ENCODE data around the gene LRCH4.

LRCH4 gene

GRCh38 chr7:100561491-100562194, 24.3 kb downstream of the LRCH4 start:
- Histone ChIP-seq H3K4me1 (ENCODE audit: control insufficient read depth in 1 of 2, insufficient read depth in 1 of 2, low read depth in 1 of 2, low read length in 1 of 2) (peaks cover 2 to 8% of the 10 kb centered on the region in 2 experiments), H3K4me3 (ENCODE audit: low read depth in 1 of 2, low read length in 1 of 2) (no peak overlapping the region), H3K27me3 (no peaks in the 10 kb centered on the region), H3K9me3 (no peaks in the 10 kb centered on the region), H3K36me3 (no peaks in the 10 kb centered on the region), H3K27ac (no peak overlapping the region)
- TF ChIP-seq, protein P1, sequence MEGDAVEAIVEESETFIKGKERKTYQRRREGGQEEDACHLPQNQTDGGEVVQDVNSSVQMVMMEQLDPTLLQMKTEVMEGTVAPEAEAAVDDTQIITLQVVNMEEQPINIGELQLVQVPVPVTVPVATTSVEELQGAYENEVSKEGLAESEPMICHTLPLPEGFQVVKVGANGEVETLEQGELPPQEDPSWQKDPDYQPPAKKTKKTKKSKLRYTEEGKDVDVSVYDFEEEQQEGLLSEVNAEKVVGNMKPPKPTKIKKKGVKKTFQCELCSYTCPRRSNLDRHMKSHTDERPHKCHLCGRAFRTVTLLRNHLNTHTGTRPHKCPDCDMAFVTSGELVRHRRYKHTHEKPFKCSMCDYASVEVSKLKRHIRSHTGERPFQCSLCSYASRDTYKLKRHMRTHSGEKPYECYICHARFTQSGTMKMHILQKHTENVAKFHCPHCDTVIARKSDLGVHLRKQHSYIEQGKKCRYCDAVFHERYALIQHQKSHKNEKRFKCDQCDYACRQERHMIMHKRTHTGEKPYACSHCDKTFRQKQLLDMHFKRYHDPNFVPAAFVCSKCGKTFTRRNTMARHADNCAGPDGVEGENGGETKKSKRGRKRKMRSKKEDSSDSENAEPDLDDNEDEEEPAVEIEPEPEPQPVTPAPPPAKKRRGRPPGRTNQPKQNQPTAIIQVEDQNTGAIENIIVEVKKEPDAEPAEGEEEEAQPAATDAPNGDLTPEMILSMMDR (IDR thresholded peaks at IDR 0.05): no peak

DNA sequence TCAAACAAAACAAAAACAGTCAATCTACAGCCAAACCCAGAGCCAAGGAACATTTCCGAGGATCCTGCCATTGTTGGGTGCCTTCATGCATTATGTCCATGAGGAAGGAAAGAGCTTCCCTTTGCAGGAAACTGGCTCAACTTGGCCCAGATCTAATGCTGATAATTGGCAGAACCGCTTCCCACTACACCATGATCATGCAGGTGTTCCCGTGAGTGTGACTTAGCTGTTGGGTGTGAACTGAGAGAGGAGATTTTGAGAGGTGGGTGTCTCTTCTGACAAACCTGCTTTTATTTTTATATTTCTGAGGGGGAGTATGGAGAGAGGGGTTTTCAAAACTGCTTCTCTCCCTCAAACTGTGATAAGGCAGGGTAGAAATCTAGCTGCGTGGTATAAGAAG, 26.8 kb downstream of the LRCH4 start:
- no peak overlapping the region for H3K27ac ChIP-seq
- H3K27me3 ChIP-seq: no peaks in the 10 kb centered on the region
- TF ChIP-seq, protein P1 (IDR thresholded peaks at IDR 0.05): no peak
- no peak overlapping the region for H3K4me3 ChIP-seq (ENCODE audit: low read depth in 1 of 2, low read length in 1 of 2)
- H3K9me3 ChIP-seq: no peaks in the 10 kb centered on the region
- peaks cover 2 to 12% of the 10 kb centered on the region in 2 experiments for H3K4me1 ChIP-seq (ENCODE audit: control insufficient read depth in 1 of 2, insufficient read depth in 1 of 2, low read depth in 1 of 2, low read length in 1 of 2)
- no peaks in the 10 kb centered on the region for H3K36me3 ChIP-seq

DNA sequence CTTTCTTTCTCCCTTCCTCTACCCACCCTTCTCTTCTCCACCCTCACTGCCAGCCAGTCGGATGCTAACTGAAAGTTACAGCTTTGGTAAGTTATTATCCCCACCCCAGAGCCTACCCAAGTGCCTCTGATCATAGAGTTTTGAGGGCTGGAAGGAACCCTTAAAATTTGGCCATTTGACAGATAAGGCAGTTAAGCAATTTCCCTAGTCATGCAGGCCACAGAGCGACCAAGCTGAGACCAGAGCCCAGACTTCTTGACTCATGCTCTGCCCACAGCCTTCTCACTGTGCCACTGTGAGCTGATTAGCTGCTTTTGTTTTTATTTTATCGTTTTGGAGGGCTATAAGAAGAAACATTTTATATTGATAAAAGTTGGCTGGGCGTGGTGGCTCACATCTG, 29.4 kb downstream of the LRCH4 start:
- H3K4me1 ChIP-seq (ENCODE audit: control insufficient read depth in 1 of 2, insufficient read depth in 1 of 2, low read depth in 1 of 2, low read length in 1 of 2): peaks cover 0 to 7% of the 10 kb centered on the region in 2 experiments
- no peaks in the 10 kb centered on the region for H3K9me3 ChIP-seq
- H3K4me3 ChIP-seq (ENCODE audit: low read depth in 1 of 2, low read length in 1 of 2): no peak overlapping the region
- H3K27me3 ChIP-seq: no peaks in the 10 kb centered on the region
- no peaks in the 10 kb centered on the region for H3K36me3 ChIP-seq
- H3K27ac ChIP-seq: no peak overlapping the region
- TF ChIP-seq, protein P1 (IDR thresholded peaks at IDR 0.05): no peak

DNA sequence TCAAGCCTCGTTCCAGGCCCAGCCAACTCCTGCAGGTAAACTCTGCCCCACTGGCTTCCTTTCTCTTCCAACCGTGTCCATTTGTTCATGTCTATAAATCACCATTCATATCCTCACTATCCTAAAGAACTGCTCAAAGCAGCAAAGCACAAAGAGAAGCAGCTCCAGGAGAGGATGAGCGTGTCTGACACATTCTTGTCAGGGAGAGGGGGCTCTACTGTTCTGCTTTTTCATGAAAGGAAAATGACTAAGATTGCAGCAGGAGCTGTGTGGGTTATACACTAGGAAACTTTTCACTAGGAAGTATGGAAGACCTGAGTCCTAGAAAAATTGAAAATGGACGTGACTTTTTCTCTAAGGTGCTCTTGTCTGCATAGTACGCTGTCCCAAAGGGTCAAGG, 30.2 kb downstream of the LRCH4 start:
- Histone ChIP-seq H3K36me3 (no peaks in the 10 kb centered on the region), H3K27me3 (no peaks in the 10 kb centered on the region), H3K9me3 (no peaks in the 10 kb centered on the region), H3K27ac (no peak overlapping the region), H3K4me1 (ENCODE audit: control insufficient read depth in 1 of 2, insufficient read depth in 1 of 2, low read depth in 1 of 2, low read length in 1 of 2) (peaks cover 0 to 7% of the 10 kb centered on the region in 2 experiments), H3K4me3 (ENCODE audit: low read depth in 1 of 2, low read length in 1 of 2) (no peak overlapping the region)
- TF ChIP-seq, protein P1 (IDR thresholded peaks at IDR 0.05): no peak

DNA sequence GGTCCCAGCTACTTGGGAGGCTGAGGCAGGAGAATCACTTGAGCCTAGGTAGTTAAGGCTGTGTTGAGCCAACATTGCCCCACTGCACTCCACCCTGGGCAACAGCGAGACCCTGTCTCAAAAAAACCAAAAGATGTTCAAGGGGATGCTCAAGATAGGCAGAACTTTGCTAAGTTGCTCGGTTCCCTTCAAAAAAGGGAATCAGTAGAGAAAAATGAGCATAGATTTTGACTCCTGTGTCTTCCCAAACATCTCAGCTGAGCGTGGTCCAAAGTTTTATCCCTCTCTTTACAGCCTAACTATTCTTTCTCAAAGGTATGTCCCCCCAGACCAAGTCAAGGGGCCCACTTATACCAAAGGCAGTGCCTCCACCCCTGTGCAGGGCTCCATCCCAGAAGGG, 32.9 kb downstream of the LRCH4 start:
- Histone ChIP-seq H3K4me3 (ENCODE audit: low read depth in 1 of 2, low read length in 1 of 2) (no peak overlapping the region), H3K36me3 (no peaks in the 10 kb centered on the region), H3K4me1 (ENCODE audit: control insufficient read depth in 1 of 2, insufficient read depth in 1 of 2, low read depth in 1 of 2, low read length in 1 of 2) (peaks cover 8 to 18% of the 10 kb centered on the region in 2 experiments)

More for the DNA sequence above, 32.9 kb downstream of the LRCH4 start:
- no peak overlapping the region for H3K27ac ChIP-seq
- TF ChIP-seq, protein P1 (IDR thresholded peaks at IDR 0.05): no peak
- no peaks in the 10 kb centered on the region for H3K9me3 ChIP-seq
- H3K27me3 ChIP-seq: no peaks in the 10 kb centered on the region

Data from neutrophil (primary cell).